Mesenchymal stem cell (in vitro differentiated cells and primary cell): ENCODE results near the gene CLIC1.

Experiments used
- DNase-seq: peaks from one replicate; pipeline ENCODE4 v3.0.0-alpha.2; 2013
- H2AFZ ChIP-seq: one replicate; pipeline ENCODE4 v1.6.1; 2013; ENCODE audit warnings: low read depth, mild to moderate bottlenecking, control low read depth, inconsistent platforms, low read length, moderate library complexity
- H2AK5ac ChIP-seq: 2 replicates; pipeline ENCODE4 v1.6.1; 2013; ENCODE audit warnings: low read length, moderate library complexity, mild to moderate bottlenecking, inconsistent platforms; ENCODE audit not compliant: severe bottlenecking
- H2BK120ac ChIP-seq: one replicate; pipeline ENCODE4 v1.6.1; 2013; ENCODE audit warnings: low read depth, mild to moderate bottlenecking, inconsistent platforms, low read length, moderate library complexity
- H2BK12ac ChIP-seq, 2 experiments: one replicate each; pipeline ENCODE4 v1.6.1; 2013; ENCODE audit warnings: inconsistent platforms in 2 of 2, low read length in 2 of 2, mild to moderate bottlenecking in 2 of 2, moderate library complexity in 2 of 2, control low read depth in 1 of 2
- H2BK15ac ChIP-seq: one replicate; pipeline ENCODE4 v1.6.1; 2013; ENCODE audit warnings: mild to moderate bottlenecking, low read depth, inconsistent platforms; ENCODE audit not compliant: poor library complexity, severe bottlenecking
- H2BK5ac ChIP-seq: 2 replicates; pipeline ENCODE4 v1.6.1; 2013; ENCODE audit warnings: low read depth, mild to moderate bottlenecking, low read length, control low read depth, inconsistent platforms; ENCODE audit not compliant: poor library complexity, severe bottlenecking
- H3K14ac ChIP-seq, 2 experiments: one replicate each; pipeline ENCODE4 v1.6.1; 2013; ENCODE audit warnings: inconsistent platforms in 2 of 2, low read length in 2 of 2, control low read depth in 1 of 2, mild to moderate bottlenecking in 1 of 2, moderate library complexity in 1 of 2
- H3K18ac ChIP-seq, 2 experiments: one replicate each; pipeline ENCODE4 v1.6.1; 2013; ENCODE audit warnings: inconsistent platforms in 2 of 2, low read length in 2 of 2, control low read depth in 1 of 2, low read depth in 1 of 2, mild to moderate bottlenecking in 1 of 2
- H3K23ac ChIP-seq, 2 experiments: one replicate each; pipeline ENCODE4 v1.6.1; 2013; ENCODE audit warnings: inconsistent platforms in 2 of 2, low read length in 2 of 2, mild to moderate bottlenecking in 2 of 2, moderate library complexity in 2 of 2, control low read depth in 1 of 2
- H3K27ac ChIP-seq: 2 replicates; pipeline ENCODE4 v1.5.1; 2013; ENCODE audit warnings: mild to moderate bottlenecking, moderate library complexity, low read length, control low read depth, inconsistent platforms; ENCODE audit not compliant: poor library complexity, severe bottlenecking
- H3K27me3 ChIP-seq, 2 experiments: 2 replicates each; pipeline versions ENCODE4 v1.6.1 to v1.7.0; 2013; ENCODE audit warnings: low read length in 2 of 2, mild to moderate bottlenecking in 2 of 2, moderate library complexity in 2 of 2, control low read depth in 1 of 2, inconsistent platforms in 1 of 2; ENCODE audit not compliant: control insufficient read depth in 1 of 2, insufficient read depth in 1 of 2
- H3K36me3 ChIP-seq, 2 experiments: 2 replicates each; pipeline versions ENCODE4 v1.6.1 to v1.7.0; 2013; ENCODE audit warnings: low read length in 2 of 2, control low read depth in 1 of 2, inconsistent platforms in 1 of 2, low read depth in 1 of 2, mild to moderate bottlenecking in 1 of 2; ENCODE audit not compliant: insufficient read depth in 2 of 2, control insufficient read depth in 1 of 2
- H3K4ac ChIP-seq, 2 experiments: one replicate each; pipeline ENCODE4 v1.6.1; 2013; ENCODE audit warnings: inconsistent platforms in 2 of 2, low read length in 2 of 2, mild to moderate bottlenecking in 2 of 2, moderate library complexity in 2 of 2, control low read depth in 1 of 2, low read depth in 1 of 2
- H3K4me1 ChIP-seq: 2 replicates; pipeline ENCODE4 v1.6.1; 2013; ENCODE audit warnings: low read depth, low read length, control low read depth; ENCODE audit not compliant: control insufficient read depth, insufficient read depth
- H3K4me2 ChIP-seq: 2 replicates; pipeline ENCODE4 v1.6.1; 2013; ENCODE audit warnings: low read length, mild to moderate bottlenecking, inconsistent platforms; ENCODE audit not compliant: poor library complexity, severe bottlenecking
- H3K4me3 ChIP-seq, 2 experiments: 2 replicates each; pipeline versions ENCODE4 v1.5.1 to v1.7.0; 2013; ENCODE audit warnings: low read length in 2 of 2, mild to moderate bottlenecking in 2 of 2, control low read depth in 1 of 2, low read depth in 1 of 2; ENCODE audit not compliant: insufficient read depth in 1 of 2
- H3K79me1 ChIP-seq: replicated peaks from 2 replicates; pipeline ENCODE4 v1.6.1; 2013; ENCODE audit warnings: mild to moderate bottlenecking, control low read depth, low read length, inconsistent platforms; ENCODE audit not compliant: poor library complexity, severe bottlenecking
- H3K9ac ChIP-seq: 2 replicates; pipeline ENCODE4 v1.7.0; 2013; ENCODE audit warnings: mild to moderate bottlenecking, low read length, moderate library complexity
- H3K9me3 ChIP-seq: 2 replicates; pipeline ENCODE4 v1.7.0; 2013; ENCODE audit warnings: mild to moderate bottlenecking, low read length; ENCODE audit not compliant: control insufficient read depth
- H4K8ac ChIP-seq: one replicate; pipeline ENCODE4 v1.6.1; 2013; ENCODE audit warnings: inconsistent platforms, mild to moderate bottlenecking, low read length, moderate library complexity
- H4K91ac ChIP-seq: one replicate; pipeline ENCODE4 v1.6.1; 2013; ENCODE audit warnings: mild to moderate bottlenecking, low read length, inconsistent platforms
- WGBS: methylation state at CpG from one replicate; pipeline ENCODE4 v1.1.7; 2013; ENCODE audit warnings: mixed read lengths; 5-methylcytosine and 5-hydroxymethylcytosine counted together

Gene CLIC1

DNA sequence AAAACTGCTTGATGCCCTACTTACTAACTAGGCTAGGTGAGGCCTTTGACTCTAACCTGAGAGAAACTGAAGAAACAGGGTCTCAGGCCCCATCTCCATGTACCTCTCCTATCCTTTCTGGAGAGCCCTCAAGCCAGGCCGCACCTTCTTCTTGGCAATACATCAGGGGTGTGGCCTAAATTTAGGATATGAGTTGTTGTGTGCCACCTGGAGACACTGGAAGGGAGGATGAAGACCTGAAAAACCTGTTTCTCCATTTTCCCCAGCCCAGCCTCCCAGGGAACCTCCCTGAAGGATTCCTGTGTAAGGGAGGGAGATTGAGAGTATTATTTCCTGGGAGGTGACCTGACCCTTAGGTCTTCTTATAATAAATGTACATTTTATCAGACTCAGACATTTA is 18.1 kb downstream of the CLIC1 start:
- H2BK120ac ChIP-seq, result no peak overlapping the region
- no peak overlapping the region for H2BK5ac ChIP-seq
- H3K23ac ChIP-seq, result no peak overlapping the region
- H2BK15ac ChIP-seq, result no peak overlapping the region
- H2AK5ac ChIP-seq, result no peak overlapping the region
- no peak overlapping the region for H3K4ac ChIP-seq
- peaks cover 4% of the 10 kb centered on the region for H3K4me1 ChIP-seq
- H3K14ac ChIP-seq, result no peak overlapping the region
- DNase-seq, result no peak
- peak overlapping the region; percentile 16 for H4K91ac ChIP-seq
- no peak overlapping the region for H3K4me3 ChIP-seq
- no peak overlapping the region for H3K18ac ChIP-seq
- H3K79me1 ChIP-seq, result no peaks in the 10 kb centered on the region
- no peak overlapping the region for H3K9ac ChIP-seq
- H4K8ac ChIP-seq, result no peak overlapping the region
- H3K27ac ChIP-seq, result no peak overlapping the region
- no peak overlapping the region for H2AFZ ChIP-seq
- peaks cover 10 to 29% of the 10 kb centered on the region in 2 experiments for H3K27me3 ChIP-seq
- no peak overlapping the region for H3K4me2 ChIP-seq
- WGBS, result 100% methylated on average over 1 of the region's 1 CpG
- H2BK12ac ChIP-seq, result peak overlapping the region in 1 of 2 experiments; percentile 7
- H3K9me3 ChIP-seq, result no peaks in the 10 kb centered on the region
- no peaks in the 10 kb centered on the region for H3K36me3 ChIP-seq

- H3K79me1 ChIP-seq, result no peaks in the 10 kb centered on the region
- H3K18ac ChIP-seq, result no peak overlapping the region
- H4K91ac ChIP-seq, result no peak overlapping the region
- H3K23ac ChIP-seq, result no peak overlapping the region
- no peaks in the 10 kb centered on the region for H3K36me3 ChIP-seq
- H3K4me3 ChIP-seq, result no peak overlapping the region
- peaks cover 12 to 29% of the 10 kb centered on the region in 2 experiments for H3K27me3 ChIP-seq
- H2BK12ac ChIP-seq, result no peak overlapping the region
- peaks cover 4% of the 10 kb centered on the region for H3K4me1 ChIP-seq
- H3K14ac ChIP-seq, result no peak overlapping the region
- no peak overlapping the region for H2AFZ ChIP-seq
- DNase-seq, result no peak
- H3K27ac ChIP-seq, result no peak overlapping the region
- H2BK120ac ChIP-seq, result no peak overlapping the region
- no peak overlapping the region for H4K8ac ChIP-seq
- no peak overlapping the region for H3K4me2 ChIP-seq
- 75% methylated on average over 8 of the region's 10 CpGs for WGBS
- no peak overlapping the region for H2BK5ac ChIP-seq
- H3K9me3 ChIP-seq, result no peaks in the 10 kb centered on the region
- no peak overlapping the region for H2AK5ac ChIP-seq
- no peak overlapping the region for H2BK15ac ChIP-seq
- H3K4ac ChIP-seq, result no peak overlapping the region
- H3K9ac ChIP-seq, result no peak overlapping the region
These were observed 18.7 kb downstream of the CLIC1 start for GRCh38 chr6:31717499-31718222.

GRCh38 chr6:31715022-31715958 is 21.0 kb downstream of the CLIC1 start, which contains the start of gene LY6G6D:
Gene LY6G6D (plus strand): TSS chr6:31715348. CDS start chr6:31715356, 8 bp downstream.
- Histone ChIP-seq H3K9me3 (no peaks in the 10 kb centered on the region), H2BK120ac (no peak within 1 kb of the TSS), H3K4me1 (peaks cover 4% of the 10 kb centered on the region), H2AK5ac (no peak within 1 kb of the TSS), H2BK12ac (peak within 1 kb of the TSS in 1 of 2 experiments; percentile 15), H3K23ac (no peak within 1 kb of the TSS), H3K18ac (no peak within 1 kb of the TSS), H3K4me2 (no peak within 1 kb of the TSS), H3K27ac (no peak within 1 kb of the TSS), H3K4me3 (no peak within 1 kb of the TSS), H3K27me3 (peaks cover 35 to 38% of the 10 kb centered on the region in 2 experiments), H3K14ac (no peak within 1 kb of the TSS), H4K91ac (no peak within 1 kb of the TSS), H3K9ac (no peak within 1 kb of the TSS), H2BK5ac (no peak within 1 kb of the TSS), H3K4ac (no peak within 1 kb of the TSS), H3K36me3 (peaks cover 0 to 3% of the 10 kb centered on the region in 2 experiments), H4K8ac (peak within 1 kb of the TSS; percentile 84), H3K79me1 (no peaks in the 10 kb centered on the region), H2AFZ (no peak within 1 kb of the TSS), H2BK15ac (no peak within 1 kb of the TSS)
- DNase-seq, result no peak
- 59% methylated on average over 15 of the region's 16 CpGs for WGBS
